K562 (cell line): ENCODE results near the gene PIGL. TPM values are rescaled to one million over a fixed set of nuclear protein-coding genes. Genes with fewer than 3 reads are reported as not detected.

ENCODE experiments used
- CLOCK ChIP-seq: fragments of 250-450 bp; sonication (Bioruptor Pico); IDR thresholded peaks from 2 replicates; pipeline ENCODE4 v1.4.0; 2020; ENCODE audit warnings: mild to moderate bottlenecking, moderate library complexity, borderline replicate concordance
- FOS ChIP-seq: IDR thresholded peaks from 3 replicates; pipeline ENCODE4 v1.6.1; 2011; ENCODE audit not compliant: insufficient read length; ENCODE audit errors: extremely low read depth
- ILK ChIP-seq: fragments of 450-650 bp; IDR thresholded peaks from 2 replicates; pipeline ENCODE4 v1.6.1; 2016; ENCODE audit warnings: missing genetic modification characterization, low read depth, mild to moderate bottlenecking, missing compliant biosample characterization, moderate library complexity, borderline replicate concordance
- MAZ ChIP-seq, 2 experiments: fragments of 450-650 bp in 1 of 2; sonication (generic) in 1 of 2; formaldehyde crosslinking; IDR thresholded peaks in 1 of 2; conservative IDR thresholded peaks in 1 of 2; 2 replicates each; pipeline versions ENCODE4 v1.4.0 to v1.5.0; 2020; ENCODE audit warnings: mild to moderate bottlenecking in 1 of 2, missing genetic modification reagents in 1 of 2
- POLR2B ChIP-seq: fragments of 450-650 bp; IDR thresholded peaks from 2 replicates; pipeline ENCODE4 v1.6.1; 2018; ENCODE audit warnings: low read depth; ENCODE audit not compliant: partially characterized antibody
- PYGO2 ChIP-seq: fragments of 450-650 bp; IDR thresholded peaks from 2 replicates; pipeline ENCODE4 v1.6.1; 2016; ENCODE audit warnings: mild to moderate bottlenecking, missing genetic modification characterization, moderate library complexity, missing compliant biosample characterization
- TRIM24 ChIP-seq, 2 experiments: fragments of 450-650 bp; IDR thresholded peaks; 2 replicates each; pipeline ENCODE4 v1.6.1; 2016
- TSC22D4 ChIP-seq: fragments of 450-650 bp; IDR thresholded peaks from 2 replicates; pipeline ENCODE4 v1.6.1; 2016; ENCODE audit warnings: missing genetic modification characterization, missing biosample characterization, control low read depth
- ZNF232 ChIP-seq: sonication (generic); formaldehyde crosslinking; IDR thresholded peaks from 2 replicates; pipeline ENCODE4 v1.8.0; 2022; ENCODE audit warnings: mild to moderate bottlenecking, missing genetic modification reagents
- ZNF785 ChIP-seq: fragments of 250-450 bp; sonication (Bioruptor Pico); IDR thresholded peaks from 2 replicates; pipeline ENCODE4 v1.4.0; 2020; ENCODE audit warnings: mild to moderate bottlenecking
- polyA plus RNA-seq, 8 experiments: library from polyadenylated mRNA; depleted of rRNA in 4 of 8; stranded (reverse) in 5 of 8; unstranded in 3 of 8; fragments of >200 nt; fragmentation: Nextera tagmentation in 2 of 8; fragmentation: Illumina TruSeq in 1 of 8; extraction: Ambion mirVana in 2 of 8; extraction: Trizol in 1 of 8; gene quantifications; 2 replicates each; pipeline versions ENCODE4 v1.2.1 to v1.2.3, GENCODE V29; 2011 to 2014; ENCODE audit warnings: inconsistent platforms in 1 of 8, missing spikeins in 1 of 8
- total RNA-seq, 7 experiments: library from RNA; depleted of rRNA in 6 of 7; stranded (reverse); fragments of >200 nt in 6 of 7; fragmentation: Illumina TruSeq in 2 of 7; extraction: Trizol in 2 of 7; gene quantifications; 2 replicates each; pipeline versions ENCODE4 v1.2.1 to v1.2.3, GENCODE V29; 2011 to 2021; ENCODE audit warnings: low replicate concordance in 1 of 7
- TF ChIP-seq, protein P1 (sequence below): IDR thresholded peaks from 2 replicates; pipeline ENCODE4 v1.6.1; 2016; ENCODE audit warnings: missing genetic modification characterization, missing compliant biosample characterization

PIGL gene
- total and polyA plus RNA-seq, 9 of the 15 experiments (the other 6 are each of a cell fraction or from before 2014, with no cell fraction given), result 19.9 to 55.3 (median 29.6) TPM

DNA sequence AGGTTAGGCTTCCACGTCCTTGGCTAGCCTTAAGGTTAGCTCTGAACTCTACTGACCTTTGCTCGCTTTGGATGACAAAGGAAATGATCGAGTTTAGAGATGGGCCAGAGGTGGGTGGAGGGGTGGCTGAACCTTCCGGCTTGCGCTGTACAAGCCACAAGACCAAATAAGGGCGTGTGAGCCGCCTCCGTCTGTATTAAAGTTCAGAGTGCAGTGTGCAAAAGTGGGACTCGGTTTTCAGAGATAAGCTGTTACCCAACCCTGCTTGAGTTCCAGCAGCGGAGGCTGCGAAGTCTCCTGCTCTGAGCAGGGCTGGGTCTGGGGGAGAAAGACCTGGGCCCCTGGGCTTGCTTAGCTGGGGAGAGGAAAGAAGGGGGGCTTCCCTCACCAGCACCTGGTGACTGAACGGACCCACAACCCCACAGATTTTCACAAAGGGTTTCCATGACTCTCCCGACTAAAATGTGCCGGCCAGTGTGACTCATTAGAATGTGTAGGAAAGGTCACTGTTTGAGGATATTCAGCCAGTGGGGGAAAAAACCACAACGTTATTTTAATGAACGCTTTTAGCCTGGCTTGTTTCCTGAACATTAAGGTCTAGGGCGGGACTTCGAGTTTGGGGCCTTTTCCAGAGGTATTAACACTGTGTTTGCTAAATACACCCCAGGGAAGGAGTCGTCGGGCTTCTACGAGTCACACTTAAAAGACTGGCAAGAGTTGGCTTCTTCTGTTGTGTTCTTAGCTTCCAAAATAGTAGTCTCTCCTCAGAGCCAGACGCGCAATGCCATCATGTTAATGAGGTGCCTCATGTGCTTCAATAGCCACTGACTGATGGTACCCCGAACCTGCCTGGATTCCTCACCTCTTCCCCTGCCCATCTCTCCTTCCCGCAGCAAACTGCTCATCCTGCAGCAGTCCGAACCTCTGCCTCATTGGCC, 69.3 kb downstream of the PIGL start (continued):
- TF ChIP-seq POLR2B, result peak; percentile 55
- TF ChIP-seq ZNF785 (CRISPR knock-in tag), result no peak
- TF ChIP-seq, protein P1, sequence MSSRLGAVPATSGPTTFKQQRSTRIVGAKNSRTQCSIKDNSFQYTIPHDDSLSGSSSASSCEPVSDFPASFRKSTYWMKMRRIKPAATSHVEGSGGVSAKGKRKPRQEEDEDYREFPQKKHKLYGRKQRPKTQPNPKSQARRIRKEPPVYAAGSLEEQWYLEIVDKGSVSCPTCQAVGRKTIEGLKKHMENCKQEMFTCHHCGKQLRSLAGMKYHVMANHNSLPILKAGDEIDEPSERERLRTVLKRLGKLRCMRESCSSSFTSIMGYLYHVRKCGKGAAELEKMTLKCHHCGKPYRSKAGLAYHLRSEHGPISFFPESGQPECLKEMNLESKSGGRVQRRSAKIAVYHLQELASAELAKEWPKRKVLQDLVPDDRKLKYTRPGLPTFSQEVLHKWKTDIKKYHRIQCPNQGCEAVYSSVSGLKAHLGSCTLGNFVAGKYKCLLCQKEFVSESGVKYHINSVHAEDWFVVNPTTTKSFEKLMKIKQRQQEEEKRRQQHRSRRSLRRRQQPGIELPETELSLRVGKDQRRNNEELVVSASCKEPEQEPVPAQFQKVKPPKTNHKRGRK, result no peak
- TF ChIP-seq TSC22D4 (tag), result no peak
- no peak for TF ChIP-seq MAZ (CRISPR knock-in tag; conservative IDR thresholded peaks at IDR 0.05 in 1 of 2, IDR thresholded peaks at IDR 0.05 in 1 of 2)
- no peak for TF ChIP-seq FOS
- no peak for TF ChIP-seq CLOCK
- TF ChIP-seq ILK, result no peak
- TF ChIP-seq PYGO2 (tag), result no peak
- peak in 1 of 2 experiments; percentile 9; a peak in 3 of 4 replicates for TF ChIP-seq TRIM24 (IDR thresholded peaks at IDR 0.05)
- TF ChIP-seq ZNF232, result no peak
